Left colon (tissue), 2 donors: ENCODE data around the gene CRY2. TPM values are rescaled to one million over a fixed set of nuclear protein-coding genes. Genes with fewer than 3 reads are reported as not detected.

Experiments used
- ATAC-seq: fragments of 200-7000 bp; cut with Tn5 transposase; one replicate; pipeline ENCODE4 v1.9.1; 2020; ENCODE audit warnings: mild to moderate bottlenecking, moderate library complexity
- DNase-seq, 2 donors: peaks; one replicate each; pipeline ENCODE4 v3.0.0-alpha.2; 2020
- intact Hi-C, 2 donors: fragments of 100-400 bp; cut with DNase I in 1 of 2; cut with micrococcal nuclease in 1 of 2; formaldehyde crosslinking; loops; one replicate each; pipeline versions ENCODE4 v1.11.2 to v1.14.0; 2022; cut with DNase I, micrococcal nuclease
- total RNA-seq, 2 donors: library from RNA; stranded (reverse); fragmentation: NEBNext Ultra II Directional; extraction: Animal tissue kit (Norgen Biotek cat#: 25700); gene quantifications; one replicate each; pipeline ENCODE4 v1.2.1, GENCODE V29; 2021
- donor health status: DM: no; HTN: no; CAD: no.
- donor health status: DM: yes; HTN: yes; CAD: no.

CRY2 gene
- total RNA-seq, 2 donors from 2014 or later, result 25.6 to 31.3 TPM

DNA sequence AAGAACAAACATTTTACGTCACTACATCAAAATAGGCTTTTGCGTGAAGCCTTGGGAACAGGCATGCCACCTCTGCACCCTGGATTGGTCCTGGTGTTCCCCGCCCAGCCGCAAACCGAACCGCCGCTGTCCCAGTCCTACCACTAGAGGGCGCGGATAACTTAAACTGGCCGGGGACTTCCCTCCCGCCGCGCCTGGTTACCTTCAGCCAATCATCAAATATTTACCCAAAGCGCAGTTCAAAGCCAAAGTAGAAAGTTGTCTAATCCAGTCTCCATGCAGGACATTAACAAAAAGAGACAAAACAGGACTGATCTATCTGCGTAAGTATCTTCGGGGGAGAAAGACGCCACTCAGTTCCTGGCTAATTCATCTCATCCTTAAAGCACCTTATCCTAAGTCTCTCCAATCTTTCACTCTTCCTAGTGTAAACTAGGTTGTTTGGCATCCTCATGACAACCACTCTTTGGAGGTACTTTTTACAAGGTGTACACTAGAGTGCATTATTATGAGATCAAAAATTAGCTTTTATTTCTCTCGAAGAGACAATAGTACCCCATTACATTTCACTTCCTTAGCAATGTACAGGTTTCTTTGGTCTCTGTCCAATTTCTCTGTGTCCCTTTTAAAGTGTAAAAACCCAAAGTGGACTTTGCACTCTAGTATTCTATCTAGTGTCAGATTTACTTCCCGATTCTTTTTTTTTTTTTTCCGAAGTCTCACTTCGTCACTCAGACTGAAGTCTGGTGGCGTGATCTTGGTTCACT, 3.9 kb upstream of the CRY2 start:
- intact Hi-C loops, result no loop called here
- ATAC-seq (peak; percentile 60), DNase-seq (peak; percentile 93 to 94)

- ATAC-seq, result no peak
- intact Hi-C loops, result no loop called here
Observed at GRCh38 chr11:45844822-45845578, 2.3 kb upstream of the CRY2 start.

DNA sequence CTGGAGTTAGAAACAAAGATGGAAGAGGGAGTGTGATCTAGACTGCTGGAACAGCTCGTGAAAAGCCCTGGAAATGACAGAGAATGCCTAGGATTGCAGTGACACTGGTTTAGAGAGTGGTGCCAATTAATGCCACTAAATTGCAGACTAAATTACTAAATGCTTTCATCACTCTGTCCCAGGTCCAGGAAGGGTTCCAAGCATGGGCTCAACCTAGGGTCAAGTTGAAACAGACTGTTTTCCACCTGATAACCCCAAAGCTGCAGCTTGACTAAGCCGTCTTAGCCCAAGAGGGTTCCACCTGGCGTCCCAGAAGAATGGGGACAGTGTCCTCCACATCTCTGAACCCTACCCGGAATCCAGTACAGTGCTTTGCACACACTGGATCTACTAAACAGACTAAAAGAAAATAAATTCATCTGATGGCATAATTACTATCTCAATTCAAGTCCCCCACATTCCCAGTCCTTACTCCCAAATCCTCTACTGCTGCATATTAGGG, 1.1 kb upstream of the CRY2 start:
- ATAC-seq (no peak), DNase-seq (no peak)
- intact Hi-C loops, result no loop called here

More at GRCh38 chr11:45844822-45845578, 2.3 kb upstream of the CRY2 start:
- DNase-seq, result no peak

DNA sequence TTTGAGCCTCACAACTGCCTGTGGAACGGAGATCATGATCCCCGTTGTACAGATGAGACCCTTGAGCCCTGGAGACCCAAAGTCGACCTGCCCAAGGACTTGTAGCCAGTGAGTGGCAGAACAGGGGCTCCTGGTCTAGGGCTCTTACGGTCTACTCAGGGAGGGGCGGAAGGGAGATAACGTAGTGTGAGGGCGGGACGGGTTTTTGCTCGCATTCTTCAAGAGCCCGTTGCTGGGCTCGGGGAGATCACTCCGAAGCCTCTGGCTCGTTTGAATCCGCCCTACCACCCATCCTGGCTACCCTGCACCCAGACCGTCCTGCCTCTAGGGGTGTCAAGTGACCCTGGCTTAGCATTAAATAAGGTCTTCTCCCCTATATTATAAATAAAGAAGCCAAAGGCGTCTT, 639 bp downstream of the CRY2 start:
- intact Hi-C loops, result no loop called here
- peak; percentile 49 for ATAC-seq
- peak; percentile 66 for DNase-seq

GRCh38 chr11:45848654-45849081, 1.4 kb downstream of the CRY2 start:
- intact Hi-C loops, result no loop called here
- no peak for DNase-seq
- ATAC-seq, result peak; percentile 12

DNA sequence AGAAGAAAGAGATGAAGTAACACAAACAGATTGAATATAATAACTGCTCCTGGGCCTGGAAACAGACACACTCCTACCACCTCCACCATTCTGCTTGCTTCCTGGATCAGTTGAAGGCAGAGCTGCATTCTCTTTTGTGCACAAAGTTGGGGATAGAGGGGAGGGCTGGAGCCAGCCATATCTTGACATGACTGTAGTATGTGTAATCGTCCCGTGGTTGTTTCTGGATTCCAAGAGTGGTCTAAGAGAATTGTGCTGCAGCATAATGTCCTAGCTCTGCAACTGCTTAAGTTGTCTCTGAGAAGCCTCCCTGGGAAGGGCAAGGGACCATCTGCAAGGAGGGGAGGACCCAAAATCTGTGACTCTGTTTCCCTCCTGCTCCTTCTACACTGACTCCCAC, 3.2 kb downstream of the CRY2 start:
- ATAC-seq (no peak), DNase-seq (no peak)
- intact Hi-C loops, result no loop called here

- ATAC-seq (no peak), DNase-seq (no peak)
- intact Hi-C loops, result no loop called here
Observed at GRCh38 chr11:45851228-45851627, 4.0 kb downstream of the CRY2 start.

- intact Hi-C loops, result no loop called here
- ATAC-seq (no peak), DNase-seq (no peak)
Observed at GRCh38 chr11:45852018-45852711, 4.9 kb downstream of the CRY2 start.

GRCh38 chr11:45852712-45853101, 5.4 kb downstream of the CRY2 start:
- no peak for DNase-seq
- intact Hi-C loops, result no loop called here
- ATAC-seq, result no peak

DNA sequence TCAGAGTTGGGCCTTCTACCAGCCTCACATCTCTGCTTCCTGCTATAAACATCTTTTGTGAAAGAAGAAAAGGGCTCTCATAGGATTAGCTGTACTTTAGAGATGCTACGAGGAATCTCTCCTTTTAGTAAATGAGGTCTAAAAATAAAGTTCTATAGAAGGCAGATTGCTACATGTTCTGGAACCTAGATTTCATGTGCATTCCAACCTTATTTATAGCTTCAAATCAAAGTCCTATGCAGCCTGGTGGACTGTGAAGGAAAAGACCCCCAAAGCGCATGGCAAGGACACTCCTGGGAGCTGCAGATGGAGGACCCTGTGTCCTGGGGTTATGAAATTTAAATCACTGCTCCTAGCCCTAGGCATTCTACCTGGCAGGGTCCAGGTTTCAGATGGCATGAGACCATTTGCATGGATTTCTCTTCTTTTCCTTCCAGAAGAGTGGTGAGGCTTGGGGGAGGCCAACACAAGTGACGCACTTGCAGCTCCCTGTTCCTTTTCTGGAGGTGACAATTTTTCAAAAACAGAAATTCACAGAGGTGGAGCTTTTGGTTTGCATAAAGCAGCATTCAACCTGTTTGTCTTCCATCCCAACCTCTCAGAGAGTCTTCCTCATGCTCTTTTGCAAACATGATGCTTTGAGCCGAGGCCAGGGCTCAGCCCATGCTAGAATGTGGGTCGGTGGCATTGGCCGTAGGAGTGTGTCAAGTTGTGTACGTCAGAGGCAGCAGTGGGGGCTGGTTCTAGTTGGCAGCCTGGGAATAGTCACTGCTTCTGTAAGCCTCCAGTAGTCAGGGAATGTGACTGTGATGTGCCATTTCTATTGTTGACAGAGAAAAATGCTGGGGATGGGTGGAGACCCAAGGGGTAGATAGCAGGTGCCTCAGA, 6.3 kb downstream of the CRY2 start:
- intact Hi-C loops, result no loop called here
- no peak for ATAC-seq
- no peak for DNase-seq

- no peak for ATAC-seq
- DNase-seq, result no peak
- intact Hi-C loops, result no loop called here
Observed at GRCh38 chr11:45855308-45855707, 8.0 kb downstream of the CRY2 start.

GRCh38 chr11:45856044-45856468, 8.8 kb downstream of the CRY2 start:
- ATAC-seq, result no peak
- no peak for DNase-seq
- intact Hi-C loops, result no loop called here

DNA sequence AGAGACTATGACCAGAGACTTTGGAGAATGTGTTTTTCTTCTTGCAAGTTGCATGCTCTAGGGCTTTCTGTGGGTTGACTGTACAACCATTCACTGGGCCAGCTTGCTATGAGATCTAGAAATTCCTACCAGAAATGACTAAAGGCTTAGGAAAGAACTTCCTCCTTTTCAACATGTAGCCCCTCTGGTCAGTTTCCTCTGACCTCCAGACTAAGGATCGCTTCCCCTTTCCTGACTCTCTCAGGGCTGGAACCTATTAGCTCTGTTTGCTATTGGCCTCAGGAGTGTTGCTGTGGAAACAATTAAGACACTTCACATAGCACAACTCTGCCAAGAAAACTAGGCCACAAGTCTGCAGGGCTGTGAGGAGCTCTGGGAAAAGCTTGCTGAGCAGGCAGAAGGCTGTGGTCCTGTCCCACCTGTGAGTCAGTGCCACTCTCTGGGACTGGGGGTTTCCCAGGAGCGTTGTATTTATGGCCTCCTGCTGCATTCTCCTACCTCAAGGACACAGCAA, 10.7 kb downstream of the CRY2 start:
- ATAC-seq (peak; percentile 5), DNase-seq (peak in 1 of 2 donors; percentile 58)
- intact Hi-C loops, result no loop called here

- no peak for ATAC-seq
- intact Hi-C loops, result no loop called here
- no peak for DNase-seq
Observed at GRCh38 chr11:45858751-45859398, 11.6 kb downstream of the CRY2 start.

DNA sequence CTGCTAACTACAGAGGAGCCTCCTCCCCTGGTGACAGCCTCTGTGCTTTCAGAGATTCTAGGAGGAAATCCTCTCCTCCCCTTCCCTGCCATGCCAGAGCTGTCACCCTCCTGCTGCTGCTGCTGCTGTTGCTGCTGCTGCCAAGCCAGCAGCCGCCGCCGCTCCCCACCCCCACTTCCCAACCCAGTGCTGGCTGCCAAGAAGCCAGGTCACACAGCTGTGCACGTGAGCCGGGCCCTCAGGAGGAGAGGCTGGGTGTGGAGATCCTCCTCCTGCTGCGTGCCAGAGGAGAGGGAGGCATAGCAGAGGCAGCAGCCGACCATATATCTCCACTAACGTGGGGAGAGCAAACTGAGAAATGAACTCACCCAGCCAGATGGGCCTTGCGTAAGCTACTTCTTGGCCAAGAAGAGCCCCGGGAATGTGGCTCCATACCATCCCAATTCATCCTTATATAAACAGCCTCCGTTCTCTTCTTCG, 12.4 kb downstream of the CRY2 start:
- intact Hi-C loops, result no loop called here
- ATAC-seq, result peak; percentile 98
- peak; percentile 94 to 96 for DNase-seq

DNA sequence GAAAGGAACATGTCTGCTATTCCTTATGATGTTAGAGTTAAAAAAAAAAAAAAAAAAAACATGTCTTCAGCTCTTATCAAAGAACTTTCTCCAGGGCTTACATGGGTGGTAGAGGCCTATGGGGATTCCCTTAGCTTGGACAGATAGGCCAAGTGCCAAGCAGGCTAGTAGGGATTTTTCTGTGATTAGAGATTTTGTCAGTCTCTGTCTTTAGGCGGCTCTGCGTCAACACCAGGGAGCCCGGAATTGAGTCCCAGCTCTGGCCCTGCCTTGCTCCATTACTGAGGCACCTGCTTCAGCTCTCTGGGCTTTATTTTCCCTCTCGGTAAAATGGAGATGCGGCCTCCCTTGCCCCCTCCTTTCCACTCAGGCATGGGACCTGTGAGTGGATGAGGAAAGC, 13.1 kb downstream of the CRY2 start:
- no peak for DNase-seq
- intact Hi-C loops, result no loop called here
- no peak for ATAC-seq

DNA sequence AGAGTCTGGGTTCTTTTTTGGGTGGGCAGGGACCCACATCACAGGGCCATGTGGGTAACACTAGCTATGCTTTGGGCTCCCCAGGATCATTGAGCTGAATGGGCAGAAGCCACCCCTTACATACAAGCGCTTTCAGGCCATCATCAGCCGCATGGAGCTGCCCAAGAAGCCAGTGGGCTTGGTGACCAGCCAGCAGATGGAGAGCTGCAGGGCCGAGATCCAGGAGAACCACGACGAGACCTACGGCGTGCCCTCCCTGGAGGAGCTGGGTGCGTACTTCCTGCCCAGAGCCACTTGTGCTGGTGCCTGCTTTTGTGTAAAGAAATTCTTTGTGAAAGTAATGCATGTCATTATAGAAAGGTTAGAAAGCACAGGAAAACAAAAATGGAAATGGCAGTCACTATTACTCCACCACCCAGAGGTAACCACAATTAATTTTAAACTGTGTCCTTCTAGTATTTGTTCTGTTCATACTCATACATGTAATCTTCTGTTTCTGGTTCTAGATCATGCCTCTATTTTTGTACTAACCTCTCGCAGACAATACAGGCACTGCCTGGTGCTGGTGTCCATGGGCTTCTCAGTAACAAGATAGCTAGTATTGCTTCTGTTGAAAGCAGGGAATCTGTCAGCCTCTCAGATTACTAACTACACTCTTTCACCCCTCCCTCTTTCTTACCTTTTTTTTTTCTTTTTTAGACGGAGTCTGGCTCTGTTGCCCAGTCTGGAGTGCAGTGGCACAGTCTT, 13.7 kb downstream of the CRY2 start:
- intact Hi-C loops, result no loop called here
- DNase-seq (no peak), ATAC-seq (no peak)
